ENCODE results near the gene HDHD2.
"Not testable (repeated sequence)": the region's sequence is repeated elsewhere in the genome, so short reads cannot be mapped to it uniquely, and the experiment has no call there.

GRCh38 chr18:47195961-47196360, 45.7 kb upstream of the HDHD2 start:
- not testable (repeated sequence) for TF ChIP-seq CTCF (conservative IDR thresholded peaks at IDR 0.05; ENCODE audit: low read depth, low read length); EZH2phosphoT487 (IDR thresholded peaks at IDR 0.05; ENCODE audit: borderline replicate concordance, low read length); EZH2 (IDR thresholded peaks at IDR 0.05; ENCODE audit: low read length, unreplicated experiment)
